Measurements from ENCODE around the gene FST. TPM values are rescaled to one million over a fixed set of nuclear protein-coding genes. Genes with fewer than 3 reads are reported as not detected.

Gene FST
- total and polyA plus RNA-seq, 8 donors, result 0.60 to 3.7 (median 0.88) TPM

- H3K36me3 ChIP-seq, result no peaks in the 10 kb centered on the region
- DNase-seq, result no peak
- H3K27ac ChIP-seq, result no peak overlapping the region
- H3K4me3 ChIP-seq, result no peak overlapping the region
- H3K4me1 ChIP-seq, result no peaks in the 10 kb centered on the region
- H3K27me3 ChIP-seq, result no peaks in the 10 kb centered on the region
- TF ChIP-seq CTCF (IDR thresholded peaks at IDR 0.05), result no peak
- intact Hi-C loops (cut with DNase I), result no loop called here
- ATAC-seq, result no peak
- no peaks in the 10 kb centered on the region for H3K9me3 ChIP-seq
These were observed 43.8 kb upstream of the FST start for GRCh38 chr5:53436480-53437191.

- Histone ChIP-seq H3K27ac (no peak overlapping the region), H3K27me3 (no peaks in the 10 kb centered on the region), H3K4me3 (no peak overlapping the region), H3K9me3 (no peaks in the 10 kb centered on the region), H3K4me1 (no peaks in the 10 kb centered on the region), H3K36me3 (no peaks in the 10 kb centered on the region)
- ATAC-seq (no peak), DNase-seq (no peak)
- TF ChIP-seq CTCF (IDR thresholded peaks at IDR 0.05), result no peak
- intact Hi-C loops (cut with DNase I), result no loop called here
These were observed 42.4 kb upstream of the FST start for GRCh38 chr5:53438079-53438478.

GRCh38 chr5:53438486-53439472, 41.6 kb upstream of the FST start:
- DNase-seq (no peak), ATAC-seq (no peak)
- H3K27me3 ChIP-seq, result no peaks in the 10 kb centered on the region
- no peak overlapping the region for H3K27ac ChIP-seq
- no peak overlapping the region for H3K4me3 ChIP-seq
- H3K4me1 ChIP-seq, result no peaks in the 10 kb centered on the region
- no peak for TF ChIP-seq CTCF (IDR thresholded peaks at IDR 0.05)
- no peaks in the 10 kb centered on the region for H3K36me3 ChIP-seq
- intact Hi-C loops (cut with DNase I), result no loop called here
- H3K9me3 ChIP-seq, result no peaks in the 10 kb centered on the region

- Histone ChIP-seq H3K4me3 (no peak overlapping the region), H3K9me3 (no peaks in the 10 kb centered on the region), H3K27ac (no peak overlapping the region), H3K36me3 (no peaks in the 10 kb centered on the region), H3K4me1 (no peaks in the 10 kb centered on the region), H3K27me3 (no peaks in the 10 kb centered on the region)
- no peak for ATAC-seq
- TF ChIP-seq CTCF (IDR thresholded peaks at IDR 0.05), result no peak
- intact Hi-C loops (cut with DNase I), result no loop called here
- DNase-seq, result no peak
These were observed 37.5 kb upstream of the FST start for GRCh38 chr5:53442961-53443360.

- ATAC-seq (no peak), DNase-seq (no peak)
- Histone ChIP-seq H3K4me3 (no peak overlapping the region), H3K27ac (no peak overlapping the region), H3K9me3 (no peaks in the 10 kb centered on the region), H3K4me1 (no peaks in the 10 kb centered on the region), H3K36me3 (no peaks in the 10 kb centered on the region), H3K27me3 (no peaks in the 10 kb centered on the region)
- TF ChIP-seq CTCF (IDR thresholded peaks at IDR 0.05), result no peak
- intact Hi-C loops (cut with DNase I), result no loop called here
These were observed 34.9 kb upstream of the FST start for GRCh38 chr5:53445569-53445968.

All from left lung (tissue), 10 donors.